GM19455 (cell line): Measurements from ENCODE around the gene ATP11C.
"Not testable (repeated sequence)": the region's sequence is repeated elsewhere in the genome, so short reads cannot be mapped to it uniquely, and the experiment has no call there.

Experiments
- ATAC-seq: cut with Tn5 transposase; IDR thresholded peaks from one replicate; pipeline ENCODE4 v1.9.1; 2021; ENCODE audit not compliant: unreplicated experiment

The ATP11C gene

GRCh38 chrX:139932901-139933796 is at the start of gene ATP11C:
Gene ATP11C (minus strand): TSS chrX:139933053. CDS start chrX:139932042, 1,011 bp downstream.
- ATAC-seq, result peak; percentile 70

GRCh38 chrX:139974471-139974870 is 41.6 kb upstream of the ATP11C start:
- ATAC-seq, result no peak

DNA sequence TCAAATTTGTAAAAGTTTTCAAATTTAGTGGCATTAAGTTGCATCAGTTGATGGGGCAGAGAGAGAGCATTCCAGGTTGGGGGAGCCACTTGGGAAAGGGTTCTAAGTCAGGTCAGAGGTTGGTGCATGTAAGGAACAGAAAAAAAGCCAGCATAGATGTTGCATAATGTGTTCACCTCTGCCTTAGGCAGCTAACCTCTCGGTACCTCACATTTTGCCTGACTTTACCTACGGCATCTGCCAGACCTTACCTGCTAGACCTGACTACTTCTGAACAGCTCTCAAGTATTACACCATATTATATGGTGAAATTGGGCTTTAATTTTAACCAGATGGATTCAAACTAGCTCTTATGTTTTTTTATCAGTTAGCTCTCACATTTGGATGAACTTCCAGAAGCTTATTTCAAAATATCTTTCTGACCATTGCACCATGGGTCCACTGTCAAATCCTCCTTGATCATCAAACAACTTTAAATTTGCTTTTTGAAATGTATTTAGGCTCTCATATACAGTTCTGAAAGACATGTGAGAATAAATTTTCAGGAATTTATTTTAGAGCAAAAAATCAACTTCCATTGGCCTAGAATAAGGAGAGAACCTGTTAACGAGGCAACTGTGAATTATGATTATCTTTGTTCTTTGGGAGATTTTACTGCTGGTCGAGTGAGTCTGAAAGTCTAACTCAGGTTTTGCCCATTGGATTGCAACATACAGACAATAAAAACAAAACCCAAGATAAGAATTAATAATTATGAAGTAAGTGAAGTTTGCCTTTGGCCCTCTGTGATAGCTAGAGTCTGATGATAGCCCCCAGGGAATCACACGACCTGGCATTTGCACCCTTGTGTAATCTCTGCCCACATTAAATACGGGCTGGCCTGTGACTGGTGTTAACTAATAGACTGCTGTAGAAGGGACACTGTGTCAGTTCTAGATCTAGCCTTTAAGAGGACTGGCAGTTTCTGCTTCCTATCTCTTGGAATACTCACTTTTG is 40.1 kb upstream of the ATP11C start:
- no peak for ATAC-seq

GRCh38 chrX:139972113-139972512 is 39.3 kb upstream of the ATP11C start:
- ATAC-seq, result no peak

- ATAC-seq, result no peak
Observed at GRCh38 chrX:139971394-139971749, 38.5 kb upstream of the ATP11C start.

DNA sequence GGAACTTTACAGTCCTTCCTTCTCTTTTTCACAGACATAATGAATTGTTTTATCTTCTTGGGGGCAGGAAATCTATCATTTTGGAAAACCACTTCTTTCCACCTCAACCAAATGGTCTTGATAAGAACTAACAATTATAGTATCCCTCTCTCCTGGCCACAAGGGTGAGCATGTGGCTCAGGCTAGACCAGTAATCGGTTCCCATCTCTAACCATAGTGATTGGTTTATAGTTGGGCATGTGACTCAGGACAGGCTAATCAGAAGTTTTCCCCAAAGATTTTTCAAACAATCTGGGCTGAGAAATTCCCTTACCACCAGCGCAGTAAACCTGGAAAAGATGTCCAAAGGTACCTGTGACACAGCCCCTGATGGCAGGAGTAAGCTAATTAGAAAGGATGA is 36.4 kb upstream of the ATP11C start:
- ATAC-seq, result no peak

DNA sequence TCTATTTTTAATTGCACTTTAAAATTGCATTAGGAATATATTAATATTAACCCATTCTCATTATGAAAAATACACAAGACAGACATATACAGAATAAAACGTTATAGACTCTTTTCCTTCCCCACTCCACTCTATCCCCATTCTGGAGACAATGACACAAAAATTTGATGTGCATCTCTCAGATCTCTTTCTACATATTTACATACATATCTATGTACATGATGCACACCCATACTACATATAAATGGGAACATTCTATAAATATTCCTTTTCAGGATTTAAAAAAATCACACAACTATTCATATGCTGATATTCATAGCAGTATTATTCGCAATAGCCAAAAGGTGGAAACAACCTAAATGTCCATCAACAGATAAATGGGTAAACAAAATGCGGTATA is 34.9 kb upstream of the ATP11C start:
- ATAC-seq, result no peak

DNA sequence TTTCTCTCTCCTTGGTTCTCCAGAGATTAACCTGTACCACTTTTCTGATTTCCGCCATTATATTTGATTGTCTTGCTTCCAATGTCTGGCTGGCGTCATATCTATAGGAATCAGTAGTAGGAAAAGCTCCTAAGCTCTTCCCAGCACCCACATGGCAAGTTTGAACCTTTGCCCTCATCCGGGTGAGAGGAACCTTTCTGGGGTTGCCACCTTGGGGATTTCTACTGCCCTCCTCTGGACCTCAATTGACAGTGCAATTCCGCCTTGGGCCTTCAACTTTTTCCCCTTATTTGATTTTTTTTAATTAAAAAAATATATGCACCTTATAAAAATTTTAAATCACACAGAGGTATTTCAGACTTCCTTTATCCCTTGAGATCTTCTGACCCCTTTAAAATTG is 34.4 kb upstream of the ATP11C start:
- ATAC-seq, result no peak

DNA sequence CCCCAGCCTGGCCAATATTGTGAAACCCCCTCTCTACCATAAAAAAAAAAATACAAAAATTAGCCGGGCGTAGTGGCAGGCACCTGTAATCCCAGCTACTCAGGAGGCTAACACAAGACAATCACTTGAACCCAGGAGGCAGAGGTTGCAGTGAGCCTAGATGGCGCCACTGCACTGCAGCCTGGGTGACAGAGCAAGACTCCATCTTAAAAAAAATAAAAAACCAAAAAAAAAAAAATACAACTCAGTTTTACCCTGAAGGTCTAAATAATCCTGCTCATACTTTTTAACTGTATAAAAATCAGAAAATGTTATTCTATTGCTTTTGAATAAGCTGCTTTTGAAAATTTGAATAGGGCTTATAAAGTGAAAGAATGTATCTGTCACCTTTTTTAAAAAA is 33.3 kb upstream of the ATP11C start:
- ATAC-seq, result not testable (repeated sequence)

DNA sequence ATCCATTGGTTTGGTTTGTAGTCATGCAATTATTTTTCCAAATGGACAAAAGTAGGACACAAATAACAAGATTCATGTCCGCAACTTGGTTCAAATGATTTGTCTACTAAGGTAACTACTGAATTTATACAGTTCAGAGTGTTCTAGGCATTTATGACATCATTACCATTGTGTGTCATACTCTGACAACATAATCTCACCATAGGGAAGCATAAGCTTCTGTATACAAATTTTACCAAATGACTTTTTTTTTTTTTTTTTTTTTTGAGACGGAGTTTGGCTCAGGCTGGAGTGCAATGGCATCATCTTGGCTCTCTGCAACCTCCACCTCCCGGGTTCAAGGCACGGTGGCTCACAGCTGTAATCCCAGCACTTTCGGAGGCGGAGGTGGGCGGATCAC is 32.6 kb upstream of the ATP11C start, which contains the start of gene CXorf66:
Gene CXorf66 (minus strand): TSS at position 101 of the 400 bp plus-strand sequence. CDS start 25 bp downstream, at position 76.
- ATAC-seq, result no peak

GRCh38 chrX:139961091-139961490 is 28.2 kb upstream of the ATP11C start:
- ATAC-seq, result not testable (repeated sequence)

DNA sequence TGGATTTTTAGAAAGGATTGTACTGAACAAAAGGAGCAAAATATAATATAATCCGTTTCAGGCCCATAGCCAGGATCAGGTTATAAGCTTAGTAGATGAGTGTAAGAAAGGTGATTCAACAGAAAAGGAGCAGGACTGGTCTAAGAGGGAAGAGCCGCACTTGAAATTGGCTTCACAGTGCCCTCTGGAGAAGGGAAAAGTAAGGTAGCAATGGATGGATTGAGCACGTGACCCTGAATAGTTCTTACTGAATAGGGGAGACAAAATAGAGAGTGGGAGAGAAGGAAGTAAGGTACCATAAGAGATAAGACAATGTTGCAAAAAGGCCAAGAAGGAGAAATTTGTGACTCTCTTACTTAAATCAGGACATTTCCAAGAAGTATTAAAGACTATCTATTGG is 16.9 kb upstream of the ATP11C start:
- no peak for ATAC-seq

- ATAC-seq, result no peak
Observed at GRCh38 chrX:139945075-139945474, 12.2 kb upstream of the ATP11C start.

- ATAC-seq, result no peak
Observed at GRCh38 chrX:139936259-139936658, 3.4 kb upstream of the ATP11C start.

DNA sequence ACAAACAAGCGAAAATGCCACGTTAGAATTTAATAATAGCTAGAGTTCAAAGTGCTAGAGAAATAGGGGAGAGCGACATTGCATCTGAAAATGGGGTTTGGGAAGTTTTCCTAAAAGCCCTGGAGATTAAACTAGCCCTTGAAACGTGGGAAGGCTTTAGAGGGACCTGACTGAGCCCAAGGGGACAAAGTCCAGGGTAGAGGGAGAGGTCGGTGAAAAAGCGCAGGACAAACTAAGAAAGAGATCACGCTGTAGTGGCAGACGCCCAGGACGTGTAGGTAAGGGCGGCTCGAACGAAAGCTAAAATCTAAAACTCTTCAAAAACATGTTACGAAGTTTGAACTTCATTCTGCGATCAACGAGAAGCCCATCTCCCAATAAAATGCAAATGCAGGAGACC is 1.1 kb upstream of the ATP11C start:
- no peak for ATAC-seq

- ATAC-seq, result peak; percentile 52
Observed at GRCh38 chrX:139932073-139932900, 566 bp downstream of the ATP11C start.

DNA sequence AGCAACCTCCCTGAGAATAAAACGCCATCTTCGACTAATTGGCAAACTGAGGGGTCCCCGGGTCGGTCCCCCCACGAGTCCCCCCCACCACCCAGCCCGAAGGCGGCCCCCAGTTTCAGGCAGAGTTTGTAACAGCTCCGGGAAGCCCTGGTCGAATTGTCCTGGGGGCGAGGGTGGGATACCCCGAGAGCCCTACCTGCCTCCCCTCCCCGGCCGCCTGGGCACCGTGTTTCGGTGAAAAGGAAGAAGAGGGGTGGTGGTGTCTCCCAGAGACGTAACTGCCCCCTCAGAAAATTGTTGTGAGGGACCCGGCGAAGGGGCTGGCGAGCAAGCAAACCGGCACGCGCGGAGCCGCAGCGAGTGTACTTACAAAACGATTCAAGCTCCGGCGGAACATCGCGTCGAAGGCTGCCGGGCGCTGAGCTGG is 1.2 kb downstream of the ATP11C start:
- ATAC-seq, result no peak

GRCh38 chrX:139930916-139931645 is 1.8 kb downstream of the ATP11C start:
- no peak for ATAC-seq

DNA sequence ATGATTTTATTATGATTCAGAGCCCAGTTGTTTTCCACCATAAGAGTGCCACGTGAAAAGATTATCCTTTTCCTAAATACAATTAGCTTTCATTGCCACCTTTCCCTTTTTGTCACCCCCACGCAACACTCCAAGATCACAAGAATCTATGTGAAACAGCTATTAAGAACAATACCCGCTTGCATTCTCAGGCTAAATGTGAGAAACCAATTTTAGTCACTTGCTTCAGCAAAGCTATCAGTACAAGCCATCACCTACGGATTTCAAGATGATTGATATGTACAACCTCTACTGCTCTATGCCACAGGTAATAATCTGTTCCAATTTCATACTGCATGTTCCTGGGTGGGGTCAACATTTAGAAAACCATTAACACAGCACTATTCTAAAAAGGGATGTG is 2.5 kb downstream of the ATP11C start:
- ATAC-seq, result no peak

DNA sequence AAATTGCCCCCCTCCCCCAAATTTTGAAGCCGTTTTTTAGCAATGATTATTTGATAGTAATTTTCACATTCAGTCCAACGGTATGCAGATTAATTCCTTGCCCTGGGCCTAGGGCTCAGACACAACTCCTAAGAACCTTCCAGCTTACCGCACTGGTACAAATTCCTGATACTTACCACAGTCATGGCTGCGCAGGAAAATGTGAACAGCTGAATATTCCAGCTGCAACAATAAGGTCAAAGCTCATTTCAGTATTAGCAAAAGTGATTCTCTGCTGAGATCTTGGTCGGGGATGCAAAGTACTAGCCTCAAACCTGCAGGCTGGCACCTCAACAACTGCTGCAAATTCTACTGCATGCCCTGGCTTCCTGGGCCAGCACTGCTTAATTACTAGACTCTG is 3.0 kb downstream of the ATP11C start:
- no peak for ATAC-seq
